HG03520 (cell line): Measurements from ENCODE around the gene SERINC2.

Experiments used
- ATAC-seq: cut with Tn5 transposase; IDR thresholded peaks from one replicate; pipeline ENCODE4 v1.9.1; 2021; ENCODE audit warnings: mild to moderate bottlenecking, moderate library complexity; ENCODE audit not compliant: unreplicated experiment

The SERINC2 gene

DNA sequence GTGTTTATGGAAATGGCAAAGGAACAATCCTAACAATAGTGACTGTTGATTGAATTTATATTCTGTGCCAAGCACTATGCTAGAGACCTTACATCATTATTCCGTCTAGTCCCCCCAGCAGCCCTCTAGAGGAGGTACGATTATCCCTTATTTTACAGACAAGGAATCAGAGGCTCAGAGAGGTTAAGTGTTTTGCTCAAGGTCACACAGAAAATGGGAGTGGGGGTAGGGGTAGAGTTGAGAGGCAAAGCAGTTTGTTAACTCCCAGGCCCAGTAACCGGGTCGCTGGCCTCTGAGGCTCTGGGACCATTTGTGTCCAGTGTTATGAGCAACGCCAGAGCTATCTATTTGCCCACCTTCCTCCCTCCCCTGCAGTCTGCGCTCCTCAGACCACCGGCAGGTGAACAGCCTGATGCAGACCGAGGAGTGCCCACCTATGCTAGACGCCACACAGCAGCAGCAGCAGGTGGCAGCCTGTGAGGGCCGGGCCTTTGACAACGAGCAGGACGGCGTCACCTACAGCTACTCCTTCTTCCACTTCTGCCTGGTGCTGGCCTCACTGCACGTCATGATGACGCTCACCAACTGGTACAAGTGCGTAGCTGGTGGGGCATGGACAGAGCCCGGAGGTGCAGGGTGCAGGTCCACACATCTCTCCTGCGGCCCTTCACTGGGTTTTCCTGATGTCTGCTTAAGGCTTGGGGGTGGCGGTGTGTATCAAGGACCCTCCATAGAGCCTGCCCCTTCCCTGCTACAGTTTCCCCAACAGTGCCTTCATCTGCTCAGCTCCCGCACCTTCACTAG, 19.8 kb downstream of the SERINC2 start:
- no peak for ATAC-seq

DNA sequence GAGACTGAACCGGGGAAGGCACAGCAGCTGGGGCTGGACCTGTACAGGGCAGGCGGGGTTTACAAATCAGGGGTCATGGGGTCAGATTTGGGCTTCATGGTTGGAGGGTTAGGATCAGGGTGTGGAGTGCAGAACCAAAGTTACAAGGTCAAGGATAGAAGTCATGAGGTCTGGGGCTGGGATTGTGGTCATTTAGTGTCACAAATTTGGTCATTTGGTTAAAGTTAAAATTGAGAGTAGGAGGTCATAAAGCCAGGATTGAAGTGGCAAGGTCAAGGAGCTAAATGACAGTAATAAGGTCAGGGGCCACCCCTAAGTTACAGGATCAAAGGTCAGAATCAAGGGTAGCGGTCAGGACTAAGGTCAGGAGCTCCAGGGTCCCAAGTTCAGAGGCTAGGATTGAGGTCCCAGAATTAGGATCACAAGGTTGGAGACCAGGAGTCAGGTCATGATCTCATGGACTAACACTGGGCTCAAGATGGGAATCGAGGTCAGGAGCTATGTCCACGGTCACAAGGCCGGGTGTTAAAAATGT, 20.4 kb downstream of the SERINC2 start:
- ATAC-seq = no peak

DNA sequence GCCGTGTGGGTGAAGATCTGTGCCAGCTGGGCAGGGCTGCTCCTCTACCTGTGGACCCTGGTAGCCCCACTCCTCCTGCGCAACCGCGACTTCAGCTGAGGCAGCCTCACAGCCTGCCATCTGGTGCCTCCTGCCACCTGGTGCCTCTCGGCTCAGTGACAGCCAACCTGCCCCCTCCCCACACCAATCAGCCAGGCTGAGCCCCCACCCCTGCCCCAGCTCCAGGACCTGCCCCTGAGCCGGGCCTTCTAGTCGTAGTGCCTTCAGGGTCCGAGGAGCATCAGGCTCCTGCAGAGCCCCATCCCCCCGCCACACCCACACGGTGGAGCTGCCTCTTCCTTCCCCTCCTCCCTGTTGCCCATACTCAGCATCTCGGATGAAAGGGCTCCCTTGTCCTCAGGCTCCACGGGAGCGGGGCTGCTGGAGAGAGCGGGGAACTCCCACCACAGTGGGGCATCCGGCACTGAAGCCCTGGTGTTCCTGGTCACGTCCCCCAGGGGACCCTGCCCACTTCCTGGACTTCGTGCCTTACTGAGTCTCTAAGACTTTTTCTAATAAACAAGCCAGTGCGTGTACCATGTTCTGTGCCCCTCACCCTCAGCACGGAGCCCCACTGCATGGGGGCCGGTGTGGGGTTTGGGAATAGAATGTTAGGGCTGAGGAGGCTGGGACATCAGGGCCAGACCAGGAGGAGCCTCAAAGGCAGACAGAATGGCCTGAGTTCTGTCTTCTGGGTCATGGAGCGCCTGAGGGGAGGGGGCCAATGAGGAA, 21.3 kb downstream of the SERINC2 start:
- ATAC-seq = no peak

DNA sequence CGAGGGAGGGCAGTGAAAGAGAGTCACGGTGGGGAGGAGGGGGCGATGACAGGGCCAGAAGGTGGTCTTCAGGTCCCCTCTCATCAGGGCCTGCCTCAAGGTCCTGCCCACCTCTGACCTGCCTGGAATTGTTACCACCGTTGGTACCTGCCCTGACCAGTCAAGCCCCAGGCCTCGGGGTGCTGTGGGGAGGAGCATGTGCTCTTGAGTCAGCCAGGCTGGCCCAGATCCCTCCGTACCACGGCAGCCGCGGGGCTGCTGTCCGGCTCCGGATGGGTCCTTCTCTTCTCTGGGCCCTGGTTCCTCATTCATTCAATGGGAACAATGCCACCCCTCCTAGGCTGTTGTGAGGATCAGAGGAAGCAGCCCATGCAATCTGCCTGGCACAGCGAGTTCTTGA, 22.0 kb downstream of the SERINC2 start:
- no peak for ATAC-seq

DNA sequence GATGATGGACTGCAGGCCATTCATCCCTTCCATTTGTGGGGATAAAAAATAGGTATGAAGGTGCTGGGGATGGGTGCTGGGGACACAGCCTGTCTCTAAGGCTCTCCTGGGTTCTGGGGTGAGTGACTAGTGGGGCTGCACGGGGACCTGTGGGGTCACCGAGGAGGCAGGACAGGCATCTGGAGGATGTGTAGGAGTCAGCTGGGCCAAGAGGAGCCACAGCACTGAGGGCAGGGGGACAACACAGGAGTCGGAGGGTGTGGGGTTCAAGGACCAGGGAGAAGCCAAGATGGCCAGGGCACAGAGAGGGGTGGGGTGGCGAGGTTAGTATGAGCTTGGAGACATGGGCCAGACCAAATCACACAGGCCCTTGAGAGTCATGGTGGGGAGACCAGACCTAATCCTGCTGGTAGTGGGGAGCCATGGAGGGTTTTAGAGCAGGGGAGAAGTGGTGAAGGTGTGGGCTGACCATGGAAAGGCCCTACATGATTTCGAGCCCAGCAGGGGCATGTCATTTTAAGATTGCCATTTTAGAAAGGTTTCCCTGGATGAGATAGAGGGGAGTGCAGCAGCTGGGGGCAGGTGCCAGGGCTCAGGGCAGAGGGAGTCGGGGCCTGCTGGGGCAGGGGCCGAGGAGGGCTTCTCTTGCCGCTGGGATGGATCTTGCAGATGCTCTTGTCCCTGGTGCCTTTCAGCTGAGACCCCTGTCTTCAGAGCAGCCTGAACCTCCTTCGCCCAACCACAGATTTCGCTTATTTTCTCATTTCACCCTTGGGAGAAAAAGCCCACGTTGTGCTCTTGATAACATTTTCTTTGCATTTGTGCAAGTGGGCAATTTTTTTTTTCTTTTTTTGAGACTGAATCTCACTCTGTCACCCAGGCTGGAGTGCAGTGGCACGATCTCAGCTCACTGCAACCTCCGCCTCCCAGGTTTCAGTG, 22.7 kb downstream of the SERINC2 start:
- no peak for ATAC-seq

DNA sequence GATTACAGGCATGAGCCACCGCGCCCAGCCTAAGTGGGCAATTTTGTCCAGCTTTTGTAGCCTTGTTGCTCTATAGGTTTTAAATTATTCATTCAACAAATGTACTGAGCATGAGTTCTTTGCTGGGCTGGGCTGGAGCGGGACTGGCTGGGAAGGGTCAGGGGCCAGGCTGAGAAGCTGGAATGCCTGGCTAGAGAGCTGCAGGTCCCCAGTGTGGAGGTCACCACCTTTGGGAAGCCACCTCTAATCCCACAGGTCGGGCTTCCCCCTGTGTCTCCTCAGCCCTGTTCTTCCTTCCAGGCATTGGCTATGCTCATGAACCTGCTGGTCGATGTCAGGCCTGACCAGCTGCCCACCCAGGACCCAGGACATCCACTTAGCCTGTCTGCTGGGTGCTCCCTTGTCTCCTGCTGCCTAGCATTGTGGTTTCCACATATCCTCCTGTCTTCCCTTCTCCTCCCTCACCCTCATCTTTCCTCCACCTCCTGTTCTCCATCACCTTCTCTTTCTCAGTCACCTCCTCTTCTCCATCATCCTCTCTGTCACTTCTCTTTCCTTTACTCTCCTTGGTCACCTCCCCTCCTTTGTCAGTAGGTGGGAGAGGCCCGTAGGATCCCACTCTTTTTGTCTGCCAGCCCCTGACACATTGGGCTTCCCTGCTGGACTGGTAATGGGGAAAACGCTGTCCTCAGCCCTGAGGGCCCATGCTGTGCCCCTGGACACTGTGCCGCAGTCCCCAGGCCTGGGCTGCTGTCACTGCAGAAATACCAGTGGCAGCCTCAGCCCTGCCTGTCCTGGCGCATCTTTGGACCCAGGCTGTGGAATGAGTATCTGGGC, 23.8 kb downstream of the SERINC2 start:
- ATAC-seq = no peak

DNA sequence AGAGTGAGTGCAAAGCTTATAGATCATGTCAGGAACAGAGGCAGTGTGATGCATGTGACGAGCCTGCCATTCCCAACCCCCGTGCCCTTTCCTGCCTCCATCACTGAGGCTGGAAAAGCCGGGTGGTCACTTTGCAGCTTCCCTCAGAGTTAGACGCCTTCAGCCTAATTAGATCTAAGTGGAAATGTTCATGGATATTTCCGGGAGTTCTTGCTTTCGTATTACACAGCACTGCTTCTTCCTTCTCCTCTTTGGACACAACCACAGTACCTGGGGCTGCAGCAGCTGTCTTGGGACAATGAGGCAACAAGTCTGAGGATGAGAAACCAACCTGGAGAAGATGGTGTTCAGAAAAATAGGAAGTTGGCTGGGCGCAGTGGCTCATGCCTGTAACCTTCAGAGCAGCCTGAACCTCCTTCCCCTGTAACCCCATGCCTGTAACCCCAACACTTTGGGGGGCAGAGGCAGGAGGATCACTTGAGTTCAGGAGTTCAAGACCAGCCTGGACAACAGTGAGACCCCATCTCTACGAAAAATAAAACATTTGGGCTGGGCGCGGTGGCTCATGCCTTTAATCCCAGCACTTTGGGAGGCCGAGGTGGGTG, 24.5 kb downstream of the SERINC2 start:
- no peak for ATAC-seq

DNA sequence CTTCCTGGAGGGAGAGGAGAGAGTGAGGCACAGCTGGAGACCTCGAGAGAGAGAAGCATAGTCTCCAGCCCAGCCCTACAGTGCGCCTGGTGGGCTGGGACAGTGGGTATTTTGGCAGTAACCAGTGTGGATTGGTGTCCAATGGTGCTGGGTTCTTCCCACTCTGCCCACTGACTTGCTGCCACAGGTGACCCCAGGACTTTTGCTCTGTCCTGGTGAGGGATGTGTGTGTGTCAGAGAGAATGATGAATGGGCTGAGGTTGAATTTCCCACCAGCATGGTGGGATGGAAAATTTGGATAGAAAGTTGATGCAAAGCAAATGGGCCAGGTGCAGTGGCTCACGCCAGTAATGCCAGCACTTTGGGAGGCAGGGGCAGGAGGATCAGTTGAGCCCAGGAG, 26.3 kb downstream of the SERINC2 start:
- ATAC-seq = no peak

DNA sequence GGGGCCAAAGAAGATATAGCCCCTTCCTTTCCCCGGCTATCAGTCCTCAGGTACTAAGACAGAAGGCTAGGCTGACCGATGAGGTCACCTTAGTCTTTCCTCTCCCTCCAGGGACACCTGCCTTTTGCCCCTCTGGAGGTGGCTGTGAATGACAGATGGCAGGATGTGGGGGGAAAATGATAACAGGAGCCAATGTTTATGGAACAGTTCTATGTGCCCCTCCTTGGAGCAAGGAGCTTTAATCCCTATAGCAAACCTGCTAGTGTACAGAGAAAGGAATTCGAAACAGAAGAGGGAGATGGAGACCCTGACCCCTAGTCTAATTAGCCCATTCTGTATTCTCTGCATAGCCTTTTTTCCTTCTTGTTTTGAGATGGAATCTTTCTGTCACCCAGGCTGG, 28.1 kb downstream of the SERINC2 start:
- ATAC-seq = no peak

DNA sequence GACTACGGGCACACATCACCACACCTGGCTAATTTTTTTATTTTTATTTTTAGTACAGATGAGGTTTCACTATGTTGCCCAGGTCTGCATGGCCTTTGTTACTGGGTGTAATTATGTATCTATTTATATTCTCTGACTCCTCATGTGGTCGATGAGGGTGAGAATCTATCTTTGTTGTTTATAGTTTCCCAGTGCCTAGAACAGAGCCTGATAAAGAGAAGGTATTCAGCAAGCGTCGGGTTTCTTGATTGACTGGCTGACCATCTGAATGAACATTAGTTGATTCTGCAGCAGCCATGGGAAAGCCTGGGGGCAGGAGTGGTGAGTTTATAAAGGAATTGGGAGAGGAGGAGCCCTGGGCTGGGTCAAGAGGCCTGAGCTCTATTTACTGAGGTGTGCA, 28.5 kb downstream of the SERINC2 start:
- no peak for ATAC-seq

DNA sequence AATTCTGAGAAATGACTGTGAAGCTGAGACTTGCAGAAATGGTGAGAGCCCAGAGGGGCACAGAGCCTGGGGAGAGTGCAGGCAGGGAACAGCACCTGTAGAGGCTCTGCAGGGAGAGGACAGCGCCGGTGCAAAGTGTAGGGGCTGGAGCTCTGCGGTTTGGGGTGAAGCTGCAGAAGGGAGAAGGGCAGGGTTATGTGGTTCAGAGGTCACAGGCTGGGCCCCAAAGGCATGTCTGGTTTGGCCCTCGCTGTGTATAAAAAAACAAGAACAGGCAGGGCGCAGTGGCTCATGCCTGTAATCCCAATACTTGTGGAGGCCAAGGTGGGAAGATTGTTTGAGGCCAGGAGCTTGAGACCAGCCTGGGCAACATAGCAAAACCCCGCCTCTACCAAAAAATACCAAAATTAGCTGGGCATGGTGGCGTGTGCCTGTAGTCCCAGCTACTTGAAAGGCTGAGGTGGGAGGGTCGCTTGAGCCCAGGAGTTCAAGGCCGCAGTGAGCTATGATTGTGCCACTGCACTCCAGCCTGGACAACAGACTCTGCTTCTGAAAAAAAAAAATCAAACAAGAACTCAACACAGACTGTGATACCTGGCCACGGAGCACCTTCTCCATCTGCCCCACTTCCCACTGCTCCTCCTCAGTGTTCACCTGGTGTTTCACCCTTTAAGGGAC, 29.1 kb downstream of the SERINC2 start:
- ATAC-seq = no peak

DNA sequence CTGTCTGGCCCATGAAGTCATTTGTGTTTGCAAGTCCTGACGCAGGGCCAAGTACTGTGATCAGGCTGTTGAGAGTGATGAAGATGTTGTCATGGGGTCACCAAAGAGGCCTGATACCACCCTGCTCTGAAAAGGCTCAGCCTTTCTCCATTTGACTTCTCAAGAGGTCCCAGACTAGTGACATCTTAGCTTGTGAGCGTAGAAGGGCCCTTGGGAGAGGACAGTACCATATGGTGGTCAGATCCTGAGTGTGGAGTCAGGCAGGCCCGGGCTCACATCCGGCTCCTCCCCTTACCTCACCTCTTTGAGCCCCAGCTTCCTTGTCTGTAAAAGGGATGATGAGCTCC, 29.6 kb downstream of the SERINC2 start:
- ATAC-seq = no peak

DNA sequence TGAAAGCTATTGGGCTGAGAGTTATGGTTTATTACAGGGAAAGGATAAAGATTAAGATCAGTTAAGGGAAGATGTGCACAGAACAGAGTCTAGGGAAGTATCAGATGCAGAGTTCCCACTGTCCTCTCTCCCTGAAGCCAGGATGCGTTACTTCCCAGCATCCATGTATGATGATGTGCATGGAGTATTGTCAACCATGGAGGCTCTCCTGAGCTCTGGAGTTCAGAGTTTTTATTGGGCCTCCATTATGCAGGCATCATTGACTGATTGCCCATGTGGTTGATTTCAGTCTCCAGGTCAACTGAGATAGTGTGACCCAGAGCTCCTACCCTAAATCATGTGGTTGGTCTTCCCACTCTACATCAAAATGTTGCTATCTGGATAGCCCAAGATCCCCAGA, 30.7 kb downstream of the SERINC2 start:
- ATAC-seq = no peak

DNA sequence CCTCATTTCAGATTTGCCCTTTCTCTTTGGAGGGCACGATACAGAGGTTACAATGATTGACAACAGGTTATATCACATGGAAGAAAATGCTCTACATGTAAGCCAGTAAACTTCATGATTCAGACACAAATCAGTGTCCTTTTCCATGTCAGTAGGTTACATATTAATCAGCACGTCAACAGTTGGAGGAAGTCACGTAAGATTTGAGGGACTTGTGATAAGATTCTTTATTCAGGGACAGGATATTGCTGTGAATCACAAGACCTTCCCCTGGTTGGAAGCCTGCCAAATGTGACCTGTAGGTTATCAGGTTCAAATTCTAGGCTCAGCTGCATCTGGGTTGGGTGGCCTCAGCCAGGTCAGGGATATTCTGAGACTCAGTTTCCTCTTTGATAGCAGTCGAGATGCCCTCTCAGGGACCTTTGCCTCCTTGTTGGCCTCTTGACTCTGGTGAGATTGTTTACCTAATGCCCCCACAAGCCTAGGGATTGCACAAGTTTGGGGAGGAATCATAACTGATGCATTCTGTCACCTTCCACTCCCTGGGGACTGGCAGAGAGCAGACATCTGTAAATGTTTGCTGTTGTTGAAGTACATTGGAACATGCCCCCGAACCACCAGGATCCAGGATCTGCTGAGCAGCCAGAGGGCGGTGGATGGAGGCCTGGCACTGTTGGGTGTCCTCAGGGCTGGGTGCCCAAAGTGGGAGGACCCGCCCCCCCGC, 31.9 kb downstream of the SERINC2 start:
- ATAC-seq = no peak

DNA sequence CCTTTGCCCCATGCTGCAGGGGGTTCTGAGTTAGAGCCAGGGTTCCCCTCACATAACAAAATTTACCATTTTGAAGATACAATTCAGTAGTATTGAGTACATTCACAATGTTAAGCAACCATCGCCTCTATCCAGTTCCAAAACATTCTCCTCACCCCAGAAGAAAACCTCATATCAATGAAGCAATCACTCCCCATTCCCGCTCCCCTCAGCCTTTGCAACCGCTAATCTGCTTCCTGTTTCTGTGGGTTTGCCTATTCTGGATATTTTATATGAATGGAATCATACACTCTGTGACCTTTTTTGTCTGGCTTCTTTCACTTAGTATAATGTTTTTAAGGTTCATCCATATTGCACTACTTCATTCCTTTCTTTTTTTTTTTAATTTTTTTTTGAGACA, 32.9 kb downstream of the SERINC2 start:
- no peak for ATAC-seq

DNA sequence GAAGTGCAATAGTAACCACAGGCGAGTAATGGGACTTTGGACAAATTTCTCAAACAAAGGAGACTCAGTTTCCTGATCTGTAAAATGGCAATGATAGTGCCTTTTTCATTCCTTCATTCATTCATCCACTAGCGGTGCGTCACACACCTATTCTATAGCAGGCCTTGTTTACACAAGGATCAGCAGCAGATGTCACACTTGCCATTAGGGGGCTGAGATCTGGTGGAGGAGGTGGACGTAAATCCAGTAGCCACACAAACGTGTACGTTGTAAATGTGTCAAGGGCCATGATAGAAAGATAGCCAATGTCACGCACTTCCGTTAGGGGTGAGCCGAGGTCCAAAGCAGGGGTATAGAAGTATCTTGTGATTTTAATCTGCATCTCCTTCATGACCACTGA, 34.2 kb downstream of the SERINC2 start:
- no peak for ATAC-seq

DNA sequence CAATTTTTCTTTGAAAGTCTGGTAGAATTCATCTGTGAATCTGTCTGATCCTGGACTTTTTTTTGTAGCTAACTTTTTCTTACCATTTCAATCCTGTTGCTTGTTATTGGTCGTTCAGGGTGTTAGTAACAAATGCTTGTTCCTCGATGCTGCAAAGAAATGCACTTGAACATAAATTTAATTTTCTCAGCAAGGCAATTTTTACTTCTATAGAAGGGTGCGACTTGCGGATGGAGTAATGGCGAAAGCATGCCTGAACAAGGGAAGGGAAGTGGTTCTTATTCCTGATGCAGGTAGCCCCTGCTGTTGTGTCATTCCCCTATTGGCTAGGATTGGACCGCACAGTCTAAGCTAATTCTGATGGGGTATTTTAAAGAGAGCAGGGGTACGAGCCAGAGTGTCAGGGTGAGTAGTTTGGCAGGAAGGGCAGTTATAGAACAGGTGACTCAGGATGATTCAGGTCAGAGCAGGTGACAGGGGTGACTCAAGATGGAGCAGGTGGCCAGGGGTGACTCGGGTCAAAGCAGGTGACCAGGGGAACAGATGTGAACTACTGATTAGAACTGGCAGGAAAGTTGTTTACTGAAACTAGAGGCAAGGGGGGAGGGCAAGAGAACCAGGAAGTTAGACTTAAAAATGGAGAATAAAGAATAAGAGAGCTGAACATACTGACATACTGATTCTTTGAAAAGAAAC, 40.5 kb downstream of the SERINC2 start:
- no peak for ATAC-seq

DNA sequence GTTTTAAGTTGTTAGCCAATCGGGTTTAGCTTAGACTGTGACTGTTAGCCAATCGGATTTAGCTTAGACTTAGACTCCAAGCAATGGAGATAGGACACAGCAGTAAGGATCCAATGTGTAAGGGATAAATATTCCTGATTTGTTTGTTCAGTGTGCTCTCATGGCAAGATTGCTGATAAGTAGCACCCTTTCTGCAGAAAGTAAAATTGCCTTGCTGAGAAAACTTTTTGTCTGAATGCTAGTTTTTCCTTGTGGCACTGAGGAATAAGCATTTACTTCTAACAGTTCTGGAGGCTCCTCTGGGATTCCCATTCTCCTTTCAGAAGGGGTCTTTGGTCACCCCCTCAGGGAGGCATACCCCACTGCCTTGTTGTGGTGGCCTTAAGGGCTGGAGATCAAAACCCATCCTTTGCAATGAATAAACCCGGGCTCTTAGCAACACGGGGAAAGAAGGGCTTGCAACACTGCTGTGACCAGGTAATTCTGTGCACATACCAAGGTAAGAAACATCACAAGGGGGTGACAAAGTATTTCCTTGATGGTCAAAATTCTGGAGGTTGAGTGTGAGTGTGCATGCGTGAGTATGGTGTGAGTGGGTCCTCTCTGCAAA, 45.4 kb downstream of the SERINC2 start:
- ATAC-seq = no peak
